ENCODE results near the gene VIL1.

DNA sequence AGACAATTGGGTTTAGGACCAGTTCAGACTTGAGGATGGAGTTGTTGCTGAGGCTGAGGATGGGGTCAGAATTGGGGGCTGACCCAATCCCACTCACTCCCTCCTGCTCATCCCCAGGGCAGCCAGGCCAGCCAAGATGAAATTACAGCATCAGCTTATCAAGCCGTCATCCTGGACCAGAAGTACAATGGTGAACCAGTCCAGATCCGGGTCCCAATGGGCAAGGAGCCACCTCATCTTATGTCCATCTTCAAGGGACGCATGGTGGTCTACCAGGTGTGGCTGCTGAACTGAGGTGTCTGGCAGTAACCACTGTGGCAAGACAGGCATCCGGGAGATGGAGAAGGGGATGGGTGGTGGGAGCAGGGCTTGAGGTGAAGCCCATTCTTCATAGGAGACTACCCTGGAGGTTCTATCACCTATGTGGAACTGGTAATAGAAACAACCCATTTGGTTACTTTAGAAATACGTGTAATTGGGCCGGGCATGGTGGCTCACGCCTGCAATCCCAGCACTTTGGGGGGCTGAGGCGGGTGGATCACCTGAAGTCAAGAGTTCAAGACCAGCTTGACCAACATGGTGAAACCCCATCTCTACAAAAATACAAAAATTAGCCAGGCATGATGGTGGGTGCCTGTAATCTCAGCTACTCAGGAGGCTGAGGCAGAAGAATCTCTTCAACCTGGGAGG is 13.9 kb downstream of the VIL1 start:
- TF ChIP-seq ZNF610 (tag by site-specific recombination; IDR thresholded peaks at IDR 0.05; ENCODE audit: borderline replicate concordance) (no peak), ZNF426 (tag by site-specific recombination; IDR thresholded peaks at IDR 0.05) (no peak)
- TF ChIP-seq, protein P1, sequence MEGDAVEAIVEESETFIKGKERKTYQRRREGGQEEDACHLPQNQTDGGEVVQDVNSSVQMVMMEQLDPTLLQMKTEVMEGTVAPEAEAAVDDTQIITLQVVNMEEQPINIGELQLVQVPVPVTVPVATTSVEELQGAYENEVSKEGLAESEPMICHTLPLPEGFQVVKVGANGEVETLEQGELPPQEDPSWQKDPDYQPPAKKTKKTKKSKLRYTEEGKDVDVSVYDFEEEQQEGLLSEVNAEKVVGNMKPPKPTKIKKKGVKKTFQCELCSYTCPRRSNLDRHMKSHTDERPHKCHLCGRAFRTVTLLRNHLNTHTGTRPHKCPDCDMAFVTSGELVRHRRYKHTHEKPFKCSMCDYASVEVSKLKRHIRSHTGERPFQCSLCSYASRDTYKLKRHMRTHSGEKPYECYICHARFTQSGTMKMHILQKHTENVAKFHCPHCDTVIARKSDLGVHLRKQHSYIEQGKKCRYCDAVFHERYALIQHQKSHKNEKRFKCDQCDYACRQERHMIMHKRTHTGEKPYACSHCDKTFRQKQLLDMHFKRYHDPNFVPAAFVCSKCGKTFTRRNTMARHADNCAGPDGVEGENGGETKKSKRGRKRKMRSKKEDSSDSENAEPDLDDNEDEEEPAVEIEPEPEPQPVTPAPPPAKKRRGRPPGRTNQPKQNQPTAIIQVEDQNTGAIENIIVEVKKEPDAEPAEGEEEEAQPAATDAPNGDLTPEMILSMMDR (tag by site-specific recombination; IDR thresholded peaks at IDR 0.05), result no peak
